GM21529 (cell line): ENCODE measurements around the gene CDHR1.
A peak's percentile ranks its signal among the peaks of the same experiment; 100 is the strongest.

Experiments used
- ATAC-seq: cut with Tn5 transposase; IDR thresholded peaks from one replicate; pipeline ENCODE4 v1.9.1; 2021; ENCODE audit not compliant: unreplicated experiment

Gene CDHR1

DNA sequence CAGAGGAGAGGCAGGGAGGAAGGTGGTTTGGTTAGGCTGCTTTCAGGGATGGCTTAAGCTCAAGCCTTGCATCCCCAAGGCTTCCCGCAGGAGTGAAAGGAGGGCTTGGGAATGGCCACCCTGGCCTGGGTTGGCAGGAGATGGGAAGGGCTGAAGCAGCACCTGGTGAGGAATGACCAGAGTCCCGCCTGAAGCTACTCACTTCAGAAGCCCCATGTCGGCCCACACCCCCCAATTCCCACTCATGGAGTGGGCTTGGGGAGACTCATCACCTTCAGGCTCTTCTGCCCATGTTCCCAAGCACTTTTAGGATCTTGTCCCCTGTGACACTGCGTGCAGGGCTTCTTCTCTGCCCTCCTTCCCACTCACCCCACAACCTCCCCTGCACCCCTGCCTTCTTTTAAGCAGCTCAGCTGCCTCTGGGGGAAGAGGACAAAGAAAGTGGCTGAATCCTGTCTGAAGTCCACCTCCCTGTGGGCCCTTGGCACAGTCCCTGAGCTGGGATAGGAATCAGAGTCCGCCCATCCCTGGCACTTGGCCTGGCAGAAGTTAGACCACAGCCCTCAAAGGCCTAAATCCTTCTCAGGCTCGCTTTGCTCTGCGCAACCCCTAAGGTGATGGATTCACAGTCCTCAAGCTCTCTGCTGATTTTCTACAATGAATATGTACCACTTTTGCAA is 67.0 kb downstream of the CDHR1 start:
- no peak for ATAC-seq

DNA sequence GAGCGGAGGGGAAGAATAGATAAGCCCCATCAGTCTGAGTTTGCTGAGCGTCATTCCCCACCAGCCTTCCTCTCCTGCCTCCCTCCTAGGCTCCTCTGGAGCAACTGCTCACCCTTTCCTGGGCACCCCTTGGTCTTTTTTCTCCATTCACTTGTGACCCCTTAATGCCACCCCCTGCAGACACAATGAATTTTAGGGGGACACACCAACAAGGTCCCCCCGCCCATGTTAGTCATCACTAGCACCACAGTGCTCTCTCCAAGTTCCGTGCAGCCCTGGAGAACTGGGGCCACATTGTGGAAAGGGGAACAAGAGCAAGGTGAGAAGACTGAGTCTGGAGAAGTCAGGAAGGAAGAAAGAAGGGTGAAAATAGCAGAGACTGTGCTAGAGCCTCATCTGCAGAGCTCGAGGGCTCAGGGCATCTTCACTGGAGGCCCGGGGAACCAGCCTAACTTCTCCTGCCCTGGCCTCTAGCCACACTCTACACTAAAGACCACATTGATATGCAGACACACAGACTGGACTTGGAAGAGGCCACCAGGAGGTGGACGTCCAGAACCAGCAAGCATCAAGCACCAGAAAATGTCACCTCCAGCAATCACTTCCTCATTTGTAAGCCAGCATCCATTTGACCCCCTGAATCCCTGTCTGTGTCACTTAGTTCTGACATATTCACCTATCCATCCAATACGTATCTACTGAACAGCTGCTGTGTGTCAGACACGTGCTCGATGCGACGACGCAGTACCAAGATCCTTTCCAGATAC is 68.0 kb downstream of the CDHR1 start:
- ATAC-seq: no peak

DNA sequence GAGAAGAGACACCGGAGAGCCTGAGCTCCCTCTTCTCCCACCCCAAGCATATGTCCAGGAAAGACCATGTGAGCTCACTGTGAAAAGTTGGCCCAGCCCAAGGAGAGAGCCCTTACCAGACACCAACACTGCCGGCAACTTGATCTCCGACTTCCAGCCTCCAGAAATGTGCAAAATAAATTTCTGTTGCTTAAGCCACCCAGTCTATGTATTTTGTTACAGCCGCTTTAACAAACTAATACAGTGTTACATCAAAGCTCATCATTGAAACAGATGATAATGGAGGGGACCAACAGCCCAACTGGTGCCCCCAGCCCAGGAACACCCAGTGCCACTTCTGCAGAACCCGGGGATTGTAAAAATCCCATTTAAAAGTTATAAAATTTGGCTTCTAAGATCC is 69.4 kb downstream of the CDHR1 start:
- no peak for ATAC-seq

GRCh38 chr10:84264611-84265141 is 70.3 kb downstream of the CDHR1 start:
- peak; percentile 93 for ATAC-seq

GRCh38 chr10:84265418-84265817 is 71.1 kb downstream of the CDHR1 start:
- ATAC-seq: no peak

- peak; percentile 60 for ATAC-seq
These were observed 73.3 kb downstream of the CDHR1 start for GRCh38 chr10:84267503-84268126.

DNA sequence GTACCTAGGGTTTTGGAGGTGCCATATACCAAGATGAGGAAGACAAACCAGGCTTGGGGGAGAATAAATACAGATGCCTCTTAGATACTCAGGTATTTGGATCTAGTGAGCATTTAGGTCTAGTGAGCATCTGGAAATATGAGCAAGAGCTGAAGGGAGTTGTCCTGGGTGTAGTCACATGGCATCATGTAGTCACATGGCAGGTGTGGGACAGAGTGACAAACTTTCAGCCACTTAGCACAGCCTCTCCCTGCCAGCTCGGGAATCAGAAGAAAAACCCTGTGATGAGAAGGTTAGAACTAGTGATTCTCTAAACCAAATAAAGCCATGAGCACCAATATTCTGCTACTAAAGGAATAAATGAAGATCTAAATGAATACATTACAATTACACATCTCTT is 74.8 kb downstream of the CDHR1 start:
- no peak for ATAC-seq
